ENCODE measurements around the gene PEX10.

The PEX10 gene

DNA sequence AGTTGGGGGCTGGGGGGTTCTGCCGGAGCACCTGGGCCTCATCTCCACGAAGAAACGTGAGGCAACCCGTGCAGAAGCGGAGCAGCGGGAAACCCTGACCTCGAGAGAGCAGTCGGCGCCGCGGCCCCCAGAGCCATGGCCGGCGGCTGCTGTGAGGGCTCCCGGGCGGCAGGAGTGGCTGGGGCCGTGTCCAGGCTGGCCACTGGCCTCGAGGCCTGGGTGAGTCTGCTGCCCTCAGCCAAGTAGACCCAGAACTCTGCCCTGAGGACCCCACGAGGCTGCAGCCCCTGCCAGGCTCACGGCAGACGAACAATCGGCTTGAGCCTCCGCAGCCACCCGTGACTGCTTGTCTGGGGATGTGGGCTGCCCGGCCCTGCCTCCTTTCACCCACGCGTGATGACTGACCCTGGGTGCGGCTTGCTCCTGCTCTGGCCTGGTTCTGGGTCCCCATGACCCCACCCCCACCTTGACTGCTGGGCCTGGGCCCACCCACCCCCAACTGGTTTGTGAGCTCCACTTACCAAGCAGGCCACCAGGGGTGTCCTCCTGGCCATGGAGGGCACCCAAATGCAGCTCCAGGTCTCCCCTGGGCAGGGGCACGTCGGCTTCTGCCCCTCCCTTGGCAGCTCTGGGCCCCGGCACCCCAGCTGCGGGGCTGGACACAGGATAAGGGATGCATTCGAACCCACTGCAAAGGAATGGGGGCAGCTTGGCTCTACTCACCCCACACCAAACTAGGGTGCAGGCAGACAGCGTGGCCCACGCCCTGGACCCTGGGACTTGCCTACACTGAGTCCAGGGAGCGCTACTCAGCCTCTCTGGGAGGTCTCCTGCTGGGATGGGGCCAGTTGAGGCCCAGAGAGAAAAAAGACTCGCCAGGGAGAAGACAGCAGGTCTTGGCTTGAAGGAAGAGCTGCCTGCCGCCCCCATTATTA, 55.2 kb downstream of the PEX10 start:
- Histone ChIP-seq H2AFZ (no peak overlapping the region), H3K9ac (no peak overlapping the region), H3K27ac (no peak overlapping the region), H3K4me1 (no peaks in the 10 kb centered on the region), H3K9me3 (ENCODE audit: control insufficient read depth, low read length) (no peaks in the 10 kb centered on the region), H3K36me3 (ENCODE audit: control insufficient read depth, insufficient read depth, low read length) (no peaks in the 10 kb centered on the region), H3K4me3 (ENCODE audit: low read depth, low read length) (no peak overlapping the region), H3K4me2 (ENCODE audit: low read length) (no peak overlapping the region), H3K79me2 (no peaks in the 10 kb centered on the region), H3K27me3 (ENCODE audit: control insufficient read depth, insufficient read depth, low read length) (no peaks in the 10 kb centered on the region)
- TF ChIP-seq, protein P1, sequence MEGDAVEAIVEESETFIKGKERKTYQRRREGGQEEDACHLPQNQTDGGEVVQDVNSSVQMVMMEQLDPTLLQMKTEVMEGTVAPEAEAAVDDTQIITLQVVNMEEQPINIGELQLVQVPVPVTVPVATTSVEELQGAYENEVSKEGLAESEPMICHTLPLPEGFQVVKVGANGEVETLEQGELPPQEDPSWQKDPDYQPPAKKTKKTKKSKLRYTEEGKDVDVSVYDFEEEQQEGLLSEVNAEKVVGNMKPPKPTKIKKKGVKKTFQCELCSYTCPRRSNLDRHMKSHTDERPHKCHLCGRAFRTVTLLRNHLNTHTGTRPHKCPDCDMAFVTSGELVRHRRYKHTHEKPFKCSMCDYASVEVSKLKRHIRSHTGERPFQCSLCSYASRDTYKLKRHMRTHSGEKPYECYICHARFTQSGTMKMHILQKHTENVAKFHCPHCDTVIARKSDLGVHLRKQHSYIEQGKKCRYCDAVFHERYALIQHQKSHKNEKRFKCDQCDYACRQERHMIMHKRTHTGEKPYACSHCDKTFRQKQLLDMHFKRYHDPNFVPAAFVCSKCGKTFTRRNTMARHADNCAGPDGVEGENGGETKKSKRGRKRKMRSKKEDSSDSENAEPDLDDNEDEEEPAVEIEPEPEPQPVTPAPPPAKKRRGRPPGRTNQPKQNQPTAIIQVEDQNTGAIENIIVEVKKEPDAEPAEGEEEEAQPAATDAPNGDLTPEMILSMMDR (IDR thresholded peaks at IDR 0.05): no peak

DNA sequence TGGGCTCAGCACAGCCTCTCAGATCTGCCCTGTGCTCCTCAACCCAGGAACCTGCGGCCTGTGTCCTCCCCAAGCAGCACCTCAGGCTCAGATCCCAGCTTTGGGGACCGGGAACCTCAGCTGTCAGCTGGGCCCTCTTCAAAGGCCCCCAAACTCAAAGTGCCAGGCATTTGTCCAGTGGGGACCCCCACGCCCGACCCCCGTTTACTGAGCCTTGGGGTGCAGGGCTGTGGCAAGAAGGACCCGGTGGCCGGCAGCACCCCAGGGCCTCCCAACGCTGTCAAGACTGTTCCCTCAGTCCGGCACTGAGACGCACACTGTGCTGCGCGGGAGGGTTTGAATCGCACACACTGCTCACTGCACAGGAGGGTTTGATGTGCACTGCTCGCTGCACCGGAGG, 56.0 kb downstream of the PEX10 start:
- Histone ChIP-seq H3K4me1 (no peaks in the 10 kb centered on the region), H3K27me3 (ENCODE audit: control insufficient read depth, insufficient read depth, low read length) (no peaks in the 10 kb centered on the region), H3K4me3 (ENCODE audit: low read depth, low read length) (no peak overlapping the region), H3K36me3 (ENCODE audit: control insufficient read depth, insufficient read depth, low read length) (no peaks in the 10 kb centered on the region), H3K79me2 (no peaks in the 10 kb centered on the region), H3K4me2 (ENCODE audit: low read length) (no peak overlapping the region), H3K9ac (no peak overlapping the region), H3K9me3 (ENCODE audit: control insufficient read depth, low read length) (no peaks in the 10 kb centered on the region), H2AFZ (no peak overlapping the region), H3K27ac (no peak overlapping the region)
- TF ChIP-seq, protein P1 (IDR thresholded peaks at IDR 0.05): no peak

DNA sequence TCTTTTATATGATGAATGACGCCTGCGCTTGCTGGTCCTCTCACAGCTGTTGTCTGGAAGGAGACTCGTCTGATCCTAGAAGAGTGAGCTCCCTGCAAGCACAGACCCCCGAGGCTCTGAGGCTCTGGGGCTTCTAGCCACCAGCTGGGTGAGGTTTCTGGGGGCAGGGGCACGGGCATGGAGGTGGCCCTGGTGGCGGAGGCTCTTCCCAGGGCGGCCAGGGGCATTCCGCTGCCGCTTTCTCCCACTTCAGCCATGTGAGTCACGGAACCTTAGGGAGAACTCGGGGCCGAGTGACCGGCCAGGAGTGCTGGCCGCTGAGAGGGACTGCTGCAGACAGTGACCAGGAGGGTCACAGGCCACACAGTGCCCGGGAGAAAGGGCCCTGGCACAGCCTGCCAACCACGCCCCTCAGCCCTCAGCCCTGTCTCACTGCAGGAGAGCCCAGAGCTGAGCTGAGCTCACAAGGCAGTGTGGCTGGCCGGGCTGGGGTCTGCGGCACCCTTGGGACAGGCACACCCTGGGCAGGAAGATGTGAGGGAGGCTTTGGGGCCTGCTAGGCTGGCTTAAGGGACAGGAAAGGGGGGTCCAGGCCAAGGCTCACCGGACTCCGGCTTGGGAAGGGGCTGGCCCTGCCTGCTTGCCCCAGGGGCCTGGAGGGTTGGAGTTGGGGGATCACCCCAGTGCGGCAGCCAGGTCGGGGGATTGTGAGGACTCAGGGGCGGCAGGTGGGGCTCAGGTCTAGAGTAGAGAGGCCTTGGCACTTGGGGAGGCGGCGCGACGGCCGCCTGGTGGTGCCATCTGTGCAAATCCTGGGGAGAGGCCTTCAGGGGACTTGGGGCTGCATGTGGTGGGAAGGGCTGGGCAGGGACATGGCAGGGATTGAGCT, 56.7 kb downstream of the PEX10 start:
- Histone ChIP-seq H3K27me3 (ENCODE audit: control insufficient read depth, insufficient read depth, low read length) (no peaks in the 10 kb centered on the region), H3K36me3 (ENCODE audit: control insufficient read depth, insufficient read depth, low read length) (no peaks in the 10 kb centered on the region), H3K4me3 (ENCODE audit: low read depth, low read length) (no peak overlapping the region), H3K9me3 (ENCODE audit: control insufficient read depth, low read length) (no peaks in the 10 kb centered on the region), H3K4me2 (ENCODE audit: low read length) (no peak overlapping the region), H3K79me2 (no peaks in the 10 kb centered on the region), H2AFZ (no peak overlapping the region), H3K9ac (no peak overlapping the region), H3K27ac (no peak overlapping the region), H3K4me1 (no peaks in the 10 kb centered on the region)
- TF ChIP-seq, protein P1 (IDR thresholded peaks at IDR 0.05): no peak

DNA sequence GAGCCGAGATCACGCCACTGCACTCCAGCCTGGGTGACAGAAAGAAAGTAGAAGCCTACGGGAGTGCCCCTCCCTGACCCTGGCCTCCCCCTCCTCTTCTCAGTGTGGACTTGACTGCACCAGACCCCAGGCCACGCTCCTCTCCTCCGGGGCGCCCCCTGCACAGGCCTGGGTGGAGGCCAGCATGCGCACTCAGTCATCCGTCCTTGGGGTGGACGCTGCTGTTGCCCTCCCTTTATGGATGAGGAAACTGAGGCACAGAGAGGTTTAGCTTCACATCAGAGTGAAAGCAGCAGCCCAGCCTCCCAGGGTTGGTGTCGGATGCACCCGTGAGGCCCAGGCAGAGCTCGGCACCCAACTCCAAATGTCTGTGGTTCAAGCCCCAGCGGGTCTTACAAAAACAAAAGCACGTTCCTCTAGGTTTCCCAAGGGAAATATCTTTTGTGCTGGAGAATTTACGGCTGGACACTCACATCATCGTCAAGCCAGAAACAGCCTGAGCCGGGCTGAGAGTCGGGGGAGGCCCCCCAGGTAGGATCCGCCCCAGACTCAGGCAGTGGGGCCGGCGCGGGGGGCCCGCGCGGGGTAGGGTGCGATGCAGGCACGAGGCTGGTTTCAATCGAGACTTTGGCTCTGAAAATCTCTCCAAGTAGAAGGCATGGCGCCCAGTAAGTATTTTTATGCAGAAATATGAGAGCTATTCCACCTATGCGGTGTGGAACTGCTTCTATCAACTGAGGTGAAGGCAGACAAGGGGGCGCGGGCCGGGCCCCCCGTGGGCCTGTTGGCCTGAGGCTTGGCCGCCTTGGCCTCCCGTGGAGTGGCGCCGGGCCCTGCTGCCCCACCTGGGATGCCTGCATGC, 57.6 kb downstream of the PEX10 start:
- Histone ChIP-seq H3K36me3 (ENCODE audit: control insufficient read depth, insufficient read depth, low read length) (no peaks in the 10 kb centered on the region), H3K4me1 (no peaks in the 10 kb centered on the region), H3K27me3 (ENCODE audit: control insufficient read depth, insufficient read depth, low read length) (no peaks in the 10 kb centered on the region), H3K9ac (no peak overlapping the region), H3K27ac (no peak overlapping the region), H2AFZ (no peak overlapping the region), H3K9me3 (ENCODE audit: control insufficient read depth, low read length) (no peaks in the 10 kb centered on the region), H3K79me2 (no peaks in the 10 kb centered on the region), H3K4me3 (ENCODE audit: low read depth, low read length) (no peak overlapping the region), H3K4me2 (ENCODE audit: low read length) (no peak overlapping the region)
- TF ChIP-seq, protein P1 (IDR thresholded peaks at IDR 0.05): no peak
